C4-2B (cell line): ENCODE results near the gene OPA3.

Experiments used
- CTCF ChIP-seq: fragments of 450-650 bp; conservative IDR thresholded peaks from 2 replicates; pipeline ENCODE4 v1.5.1; 2017; ENCODE audit warnings: mild to moderate bottlenecking
- ZFX ChIP-seq: fragments of 450-650 bp; IDR thresholded peaks from 2 replicates; pipeline ENCODE4 v1.6.1; 2017

GRCh38 chr19:45558399-45558878 is 26.2 kb downstream of the OPA3 start:
- TF ChIP-seq CTCF (no peak; the same call in 1 of the 2 replicates), ZFX (no peak)
